Neural crest cell (in vitro differentiated cells): ENCODE measurements around the gene RNF111. TPM values are rescaled to one million over a fixed set of nuclear protein-coding genes. Genes with fewer than 3 reads are reported as not detected.

Experiments
- DNase-seq: peaks from one replicate; pipeline ENCODE4 v3.0.0; 2021; ENCODE audit warnings: low read depth, mixed read lengths, low spot score
- H3K27ac Mint-ChIP-seq: one replicate; pipeline ENCODE4 v1.8.0; 2021; ENCODE audit warnings: mild to moderate bottlenecking, mixed read lengths; ENCODE audit not compliant: unreplicated experiment
- H3K27me3 Mint-ChIP-seq: 2 replicates; pipeline ENCODE4 v1.8.0; 2021; ENCODE audit warnings: low read depth, mild to moderate bottlenecking, mixed read lengths
- H3K36me3 Mint-ChIP-seq: 2 replicates; pipeline ENCODE4 v1.8.0; 2021; ENCODE audit warnings: low read depth, mild to moderate bottlenecking, mixed read lengths
- H3K4me1 Mint-ChIP-seq: 2 replicates; pipeline ENCODE4 v1.8.0; 2021; ENCODE audit warnings: mixed read lengths
- H3K4me3 Mint-ChIP-seq: one replicate; pipeline ENCODE4 v1.8.0; 2021; ENCODE audit warnings: mild to moderate bottlenecking, mixed read lengths
- H3K9me3 Mint-ChIP-seq: 2 replicates; pipeline ENCODE4 v1.8.0; 2021; ENCODE audit warnings: mixed read lengths
- CTCF ChIP-seq: fragments of 200-600 bp; sonication (generic); conservative IDR thresholded peaks from 2 replicates; pipeline ENCODE4 v1.5.0; 2021; ENCODE audit warnings: antibody characterized with exemption, mild to moderate bottlenecking
- total RNA-seq: library from RNA; stranded (reverse); gene quantifications from 2 replicates; pipeline ENCODE4 v1.2.1, GENCODE V29; 2021

RNF111 gene
- total RNA-seq, 1 donor from 2014 or later = 37.4 TPM

GRCh38 chr15:59011262-59011952, 23.9 kb downstream of the RNF111 start:
- no peak for DNase-seq
- H3K27ac Mint-ChIP-seq = no peak overlapping the region
- H3K36me3 Mint-ChIP-seq = peaks cover 11% of the 10 kb centered on the region
- TF ChIP-seq CTCF = no peak
- H3K9me3 Mint-ChIP-seq = peaks cover 2% of the 10 kb centered on the region
- H3K4me3 Mint-ChIP-seq = no peak overlapping the region
- peaks cover 3% of the 10 kb centered on the region for H3K4me1 Mint-ChIP-seq
- H3K27me3 Mint-ChIP-seq = no peaks in the 10 kb centered on the region

DNA sequence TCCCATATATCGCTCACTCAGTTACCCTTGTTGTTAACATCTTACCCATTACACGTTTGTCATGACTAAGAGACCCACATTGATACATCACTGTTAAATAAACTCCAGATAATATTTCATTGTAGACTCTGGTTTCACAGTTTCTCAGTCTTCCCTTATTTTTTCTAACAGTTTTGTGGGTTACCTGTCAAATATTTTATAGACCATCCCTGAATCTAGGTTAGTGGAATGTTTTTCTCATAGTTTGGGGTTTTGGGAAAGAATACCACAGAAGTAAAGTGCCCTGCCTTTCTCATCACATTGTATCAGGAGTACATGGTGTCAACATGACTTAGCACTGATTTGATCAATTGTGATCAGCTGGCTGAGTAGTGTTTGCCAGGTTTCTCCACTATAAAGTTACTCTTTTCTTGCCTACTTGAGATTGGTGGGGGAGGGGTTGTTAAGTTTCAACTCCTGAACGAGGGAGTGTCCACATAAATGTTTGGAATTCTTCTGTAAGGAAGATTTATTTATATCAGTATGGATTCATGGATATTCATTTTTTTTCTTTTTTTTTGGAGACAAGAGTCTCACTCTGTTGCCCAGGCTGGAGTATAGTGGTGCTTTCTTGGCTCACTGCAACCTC, 25.9 kb downstream of the RNF111 start:
- DNase-seq = no peak
- Mint-ChIP-seq H3K4me1 (peaks cover 3% of the 10 kb centered on the region), H3K36me3 (peaks cover 15% of the 10 kb centered on the region), H3K4me3 (no peak overlapping the region), H3K27me3 (no peaks in the 10 kb centered on the region), H3K27ac (no peak overlapping the region), H3K9me3 (peaks cover 4% of the 10 kb centered on the region)
- no peak for TF ChIP-seq CTCF

- DNase-seq = no peak
- Mint-ChIP-seq H3K4me1 (peaks cover 3% of the 10 kb centered on the region), H3K9me3 (peaks cover 4% of the 10 kb centered on the region), H3K27ac (no peak overlapping the region), H3K36me3 (peaks cover 15% of the 10 kb centered on the region), H3K27me3 (no peaks in the 10 kb centered on the region), H3K4me3 (no peak overlapping the region)
- TF ChIP-seq CTCF = no peak
Observed at GRCh38 chr15:59014068-59014467, 26.6 kb downstream of the RNF111 start.

DNA sequence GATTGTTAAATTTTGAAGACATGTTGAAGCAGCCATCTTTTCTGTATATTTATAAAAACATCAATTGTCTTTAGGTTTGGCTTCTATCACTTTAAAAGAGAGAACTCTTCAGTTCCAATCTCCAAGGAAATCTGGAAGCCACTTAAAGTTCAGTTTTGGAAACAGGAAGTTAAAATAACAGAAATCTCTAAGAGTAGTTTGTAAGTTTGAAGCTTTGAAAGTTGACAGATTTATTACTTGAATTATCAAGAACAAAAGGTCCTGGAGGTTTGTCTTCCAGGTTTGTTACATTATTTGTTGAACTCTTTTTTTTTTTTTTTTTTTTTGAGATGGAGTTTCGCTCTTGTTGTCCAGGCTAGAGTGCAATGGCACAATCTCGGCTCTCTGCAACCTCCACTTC, 30.0 kb downstream of the RNF111 start:
- Mint-ChIP-seq H3K27ac (no peak overlapping the region), H3K36me3 (peaks cover 18% of the 10 kb centered on the region), H3K27me3 (no peaks in the 10 kb centered on the region), H3K4me3 (no peak overlapping the region), H3K9me3 (peaks cover 4% of the 10 kb centered on the region), H3K4me1 (no peaks in the 10 kb centered on the region)
- no peak for DNase-seq
- TF ChIP-seq CTCF = no peak

- no peak for DNase-seq
- no peak for TF ChIP-seq CTCF
- no peaks in the 10 kb centered on the region for H3K27me3 Mint-ChIP-seq
- H3K4me3 Mint-ChIP-seq = no peak overlapping the region
- no peak overlapping the region for H3K27ac Mint-ChIP-seq
- H3K9me3 Mint-ChIP-seq = peaks cover 4% of the 10 kb centered on the region
- H3K4me1 Mint-ChIP-seq = no peaks in the 10 kb centered on the region
- peaks cover 18% of the 10 kb centered on the region for H3K36me3 Mint-ChIP-seq
Observed at GRCh38 chr15:59018833-59019232, 31.4 kb downstream of the RNF111 start.
